Iris pigment epithelial cell (primary cell): ENCODE results near the gene IFNK.

Source experiments
- DNase-seq: peaks from one replicate; pipeline ENCODE4 v3.0.0-alpha.2; 2011; ENCODE audit warnings: low read depth

The IFNK gene

GRCh38 chr9:27539479-27540441, 15.7 kb downstream of the IFNK start:
- DNase-seq, result peak; percentile 93

- peak; percentile 63 for DNase-seq
Observed at GRCh38 chr9:27540502-27540901, 16.4 kb downstream of the IFNK start.

DNA sequence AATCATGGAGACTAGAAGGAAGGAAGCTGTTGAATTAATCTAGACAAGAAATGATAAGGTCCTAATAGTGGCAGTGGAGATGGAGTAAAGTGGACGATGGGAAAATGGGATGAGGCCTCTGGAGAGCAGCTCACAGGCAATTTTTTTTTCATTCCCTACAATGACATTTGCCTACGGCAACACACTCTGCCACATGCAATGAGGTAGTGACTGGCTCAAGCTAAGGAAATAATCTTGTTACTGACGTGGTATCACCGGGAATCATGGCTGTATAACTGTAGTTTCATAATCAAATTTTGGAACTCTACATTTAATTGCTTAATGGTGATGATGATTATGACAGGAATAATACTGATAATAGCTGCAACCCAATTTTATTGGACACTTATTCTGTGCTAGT, 17.6 kb downstream of the IFNK start:
- no peak for DNase-seq

DNA sequence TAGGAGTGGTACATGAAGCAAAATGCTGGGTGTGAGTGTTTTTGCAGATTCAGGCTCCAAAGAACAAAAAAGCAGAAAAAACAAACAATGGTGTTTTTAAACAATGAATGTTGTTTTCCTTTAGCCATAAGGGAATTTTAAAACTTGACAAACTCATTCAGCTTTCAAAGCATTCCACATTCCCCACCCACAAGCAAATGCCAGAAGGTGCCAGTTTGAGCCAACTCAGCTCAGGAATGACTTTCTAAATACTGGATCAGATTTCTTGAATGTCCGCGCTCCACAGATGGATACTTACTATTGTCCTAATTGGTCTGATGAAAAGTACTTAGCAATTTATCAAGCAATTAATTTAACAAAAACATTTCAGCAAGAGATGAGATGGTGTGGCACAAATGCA, 18.4 kb downstream of the IFNK start:
- DNase-seq, result no peak

GRCh38 chr9:27545471-27545870, 21.4 kb downstream of the IFNK start:
- DNase-seq, result no peak

- peak; percentile 56 for DNase-seq
Observed at GRCh38 chr9:27548055-27548741, 24.1 kb downstream of the IFNK start.

- DNase-seq, result no peak
Observed at GRCh38 chr9:27549196-27549755, 25.2 kb downstream of the IFNK start.

- no peak for DNase-seq
Observed at GRCh38 chr9:27554712-27555111, 30.6 kb downstream of the IFNK start.

- no peak for DNase-seq
Observed at GRCh38 chr9:27556470-27556869, 32.4 kb downstream of the IFNK start.

DNA sequence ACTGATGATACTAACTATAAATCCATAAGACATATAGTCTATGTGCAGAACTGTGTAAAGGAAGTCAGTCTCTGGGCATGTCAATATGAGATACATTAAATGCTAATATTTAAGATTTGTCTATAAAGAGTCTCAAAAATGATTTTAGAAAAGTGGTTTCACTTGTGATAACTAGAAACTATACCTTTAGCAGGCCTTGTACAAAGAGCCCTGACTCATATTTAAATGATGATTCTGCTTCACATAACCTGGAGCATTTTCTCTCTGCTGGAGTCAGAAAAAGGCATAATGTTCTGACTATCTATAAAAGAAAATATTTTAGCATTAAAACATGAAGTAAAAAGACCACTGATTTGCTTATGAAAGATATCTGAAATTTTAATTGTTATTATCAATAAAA, 34.2 kb downstream of the IFNK start:
- no peak for DNase-seq

GRCh38 chr9:27560457-27560856, 36.4 kb downstream of the IFNK start:
- DNase-seq, result no peak

GRCh38 chr9:27561685-27562084, 37.6 kb downstream of the IFNK start:
- no peak for DNase-seq

DNA sequence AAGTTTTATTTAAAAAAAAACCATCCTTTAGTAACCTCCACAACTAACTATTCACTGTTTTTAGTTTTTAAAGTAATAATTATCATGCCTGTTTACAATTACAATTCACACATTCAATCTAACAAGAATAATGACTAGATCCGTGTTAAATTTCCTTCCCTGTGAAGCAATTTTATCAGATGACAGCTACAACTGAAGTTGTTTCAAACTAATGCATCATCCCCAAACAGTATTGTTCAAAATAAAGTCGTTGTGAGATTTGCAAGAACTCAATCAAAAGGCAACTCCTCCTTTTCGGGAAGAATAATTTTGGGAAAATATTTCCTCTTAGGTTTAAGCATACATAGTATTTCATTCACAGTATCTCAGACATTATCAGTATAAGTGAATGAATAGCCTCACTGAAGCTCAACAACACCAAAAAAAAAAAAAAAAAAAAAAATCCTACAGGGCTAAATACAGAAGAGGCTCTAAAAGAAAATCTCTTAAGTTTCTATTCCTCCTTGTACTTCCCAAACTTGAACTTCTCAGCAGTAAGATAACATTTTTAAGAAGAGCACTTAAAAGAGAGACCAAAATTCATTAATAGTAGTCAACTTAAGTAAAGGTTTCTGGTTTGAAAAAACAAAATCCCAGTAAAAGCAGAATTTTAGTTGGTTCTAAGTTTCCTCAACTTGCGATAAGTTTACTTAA, 39.8 kb downstream of the IFNK start:
- no peak for DNase-seq

- no peak for DNase-seq
Observed at GRCh38 chr9:27564670-27565069, 40.6 kb downstream of the IFNK start.

DNA sequence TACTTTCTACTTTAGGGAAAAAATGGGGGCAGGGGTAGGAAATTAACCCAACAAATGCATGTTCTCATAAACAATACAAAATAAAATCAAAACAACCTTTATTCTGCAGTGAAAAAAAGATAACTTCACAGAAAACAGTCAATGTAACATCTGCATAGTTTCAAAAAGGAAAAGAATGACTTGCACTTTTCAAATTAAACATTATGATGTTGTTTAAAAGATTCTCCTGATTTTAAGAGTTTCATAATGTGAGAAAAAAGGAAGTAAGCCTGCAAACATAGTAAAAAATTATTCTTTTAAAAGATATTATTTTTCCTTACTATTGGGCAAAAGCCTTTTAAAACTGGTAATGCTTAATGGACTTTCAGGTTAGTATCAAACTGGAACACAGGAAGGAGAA, 41.6 kb downstream of the IFNK start:
- DNase-seq, result no peak

DNA sequence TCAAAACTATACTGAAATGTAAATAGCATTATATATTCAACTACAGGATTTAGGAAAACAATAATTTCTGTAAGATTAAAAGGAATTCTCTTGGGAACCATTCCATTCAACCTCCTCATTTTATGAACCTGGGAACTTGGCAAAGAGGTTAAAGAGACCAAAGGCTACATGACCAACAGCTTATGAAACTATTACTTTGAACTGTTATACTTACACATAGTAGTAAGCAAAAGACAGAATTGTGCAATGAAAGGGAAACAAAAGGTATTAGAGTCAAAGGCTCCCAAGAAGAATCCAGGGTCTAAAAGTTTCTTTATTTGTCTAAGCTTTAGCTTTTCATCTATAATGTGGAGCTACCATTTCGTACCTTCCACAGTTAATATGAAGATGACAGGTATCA, 42.0 kb downstream of the IFNK start:
- no peak for DNase-seq

DNA sequence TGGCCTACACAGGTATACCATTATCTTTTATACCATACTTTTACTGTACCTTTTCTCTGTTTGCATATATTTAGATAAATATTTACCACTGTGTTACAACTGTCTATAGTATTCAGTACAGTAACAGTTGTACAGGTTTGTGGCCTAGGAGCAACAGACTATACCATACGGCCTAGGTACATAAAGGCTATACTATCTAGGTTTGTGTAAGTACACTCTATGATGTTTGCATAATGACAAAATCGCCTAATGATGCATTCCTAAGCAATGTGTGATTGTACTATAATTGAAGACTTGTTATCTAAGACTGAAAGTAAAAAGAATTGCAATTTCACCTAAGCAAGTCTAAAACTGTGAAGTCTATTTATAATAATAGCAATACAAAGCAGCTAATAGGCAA, 45.3 kb downstream of the IFNK start:
- no peak for DNase-seq

GRCh38 chr9:27571011-27571410, 46.9 kb downstream of the IFNK start:
- no peak for DNase-seq

GRCh38 chr9:27572061-27572460, 48.0 kb downstream of the IFNK start:
- DNase-seq, result no peak

DNA sequence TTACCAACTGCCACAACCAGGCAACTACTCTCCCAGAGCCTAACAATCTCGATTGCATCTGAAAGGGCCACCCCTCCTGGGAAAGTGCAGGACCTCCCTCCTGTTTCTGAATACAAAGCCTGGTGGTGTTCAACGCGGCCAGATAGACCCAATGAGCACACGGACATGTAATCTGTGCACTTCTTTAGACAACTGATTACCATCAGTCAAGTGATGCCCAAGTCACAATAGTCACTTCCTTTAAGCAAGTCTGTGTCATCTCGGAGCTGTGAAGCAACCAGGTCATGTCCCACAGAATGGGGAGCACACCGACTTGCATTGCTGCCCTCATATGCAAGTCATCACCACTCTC, 48.5 kb downstream of the IFNK start:
- peak; percentile 55 for DNase-seq

- DNase-seq, result no peak
Observed at GRCh38 chr9:27572918-27573633, 49.0 kb downstream of the IFNK start, which contains the start of gene C9orf72. TSS of gene C9orf72 (minus strand) at chr9:27573481. CDS start at chr9:27567120, 6,361 bp downstream.
